Common myeloid progenitor, CD34-positive (primary cell): ENCODE measurements around the gene RPS6KL1.

Source experiments
- CTCF ChIA-PET: fragments of 350-600 bp; sonication (Branson Sonifier 250); formaldehyde crosslinking; loops from one replicate; lab custom pipeline; 2021; ENCODE audit warnings: antibody characterized with exemption; lab: Charles Lee
- POLR2A ChIA-PET: fragments of 350-600 bp; sonication (Branson Sonifier 250); formaldehyde crosslinking; loops from one replicate; lab custom pipeline; 2021; ENCODE audit warnings: antibody characterized with exemption; lab: Charles Lee
- DNase-seq, 3 donors: peaks; one replicate each; pipeline versions ENCODE4 v3.0.0 to v3.0.0-alpha.2; 2013
- H3K27ac ChIP-seq, 2 experiments: 1 replicate in 1 of 2; 2 replicates in 1 of 2; pipeline ENCODE4 v1.7.0; 2013; ENCODE audit warnings: inconsistent platforms in 2 of 2, low read length in 2 of 2, mild to moderate bottlenecking in 2 of 2, low read depth in 1 of 2, moderate library complexity in 1 of 2; ENCODE audit not compliant: severe bottlenecking in 2 of 2, insufficient read depth in 1 of 2, poor library complexity in 1 of 2
- H3K27me3 ChIP-seq, 5 experiments: replicated peaks in 2 of 5; 1 replicate in 3 of 5; 2 replicates in 2 of 5; pipeline versions ENCODE4 v1.6.1 to v1.7.0; 2013; ENCODE audit warnings: low read length in 4 of 5, mild to moderate bottlenecking in 2 of 5, moderate library complexity in 2 of 5, inconsistent platforms in 1 of 5; ENCODE audit not compliant: insufficient read depth in 5 of 5, control insufficient read depth in 4 of 5
- H3K36me3 ChIP-seq, 4 experiments: 1 replicate in 2 of 4; 2 replicates in 2 of 4; pipeline versions ENCODE4 v1.6.1 to v1.7.0; 2013; ENCODE audit warnings: low read length in 3 of 4, control low read depth in 1 of 4, mild to moderate bottlenecking in 1 of 4; ENCODE audit not compliant: control insufficient read depth in 4 of 4, insufficient read depth in 4 of 4
- H3K4me1 ChIP-seq, 4 experiments: 1 replicate in 3 of 4; 2 replicates in 1 of 4; pipeline versions ENCODE4 v1.6.1 to v1.7.1; 2013; ENCODE audit warnings: low read length in 3 of 4, mild to moderate bottlenecking in 3 of 4, control low read depth in 1 of 4, inconsistent platforms in 1 of 4, moderate library complexity in 1 of 4; ENCODE audit not compliant: control insufficient read depth in 4 of 4, insufficient read depth in 4 of 4; ENCODE audit errors: control extremely low read depth in 1 of 4
- H3K4me3 ChIP-seq, 7 experiments: 1 replicate in 4 of 7; 2 replicates in 3 of 7; pipeline versions ENCODE4 v1.5.1 to v1.7.0; 2013; ENCODE audit warnings: mild to moderate bottlenecking in 7 of 7, low read length in 6 of 7, moderate library complexity in 6 of 7, inconsistent platforms in 2 of 7, low read depth in 2 of 7, control low read depth in 1 of 7; ENCODE audit not compliant: insufficient read depth in 4 of 7, control insufficient read depth in 1 of 7; ENCODE audit errors: extremely low read depth in 1 of 7
- H3K9me3 ChIP-seq, 5 experiments: 1 replicate in 4 of 5; 2 replicates in 1 of 5; pipeline versions ENCODE4 v1.6.1 to v1.7.1; 2013; ENCODE audit warnings: low read length in 4 of 5, mild to moderate bottlenecking in 2 of 5, inconsistent platforms in 1 of 5, low read depth in 1 of 5, moderate library complexity in 1 of 5; ENCODE audit not compliant: control insufficient read depth in 4 of 5, insufficient read depth in 2 of 5; ENCODE audit errors: control extremely low read depth in 1 of 5
- WGBS: methylation state at CpG from one replicate; pipeline ENCODE4 v1.1.5; 2013; ENCODE audit not compliant: insufficient coverage; 5-methylcytosine and 5-hydroxymethylcytosine counted together

Gene RPS6KL1

DNA sequence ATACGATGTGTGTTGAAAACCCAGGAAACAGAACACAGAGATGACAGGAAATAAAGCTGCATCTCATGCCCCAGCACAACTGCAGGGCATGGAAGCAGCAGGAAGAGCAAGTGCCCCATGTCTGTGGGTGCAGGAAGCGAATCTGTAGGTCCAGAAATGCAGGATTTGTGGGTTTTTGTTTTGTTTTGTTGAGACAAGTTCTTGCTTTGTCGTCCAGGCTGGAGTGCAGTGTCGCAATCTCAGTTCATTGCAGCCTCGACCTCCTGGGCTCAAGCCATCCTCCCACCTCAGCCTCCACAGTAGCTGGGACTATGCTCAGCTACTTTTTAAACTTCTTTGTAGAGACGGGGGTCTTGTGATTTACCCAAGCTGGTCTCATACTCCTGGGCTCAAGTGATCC lies 6.2 kb upstream of the RPS6KL1 start:
- DNase-seq = no peak
- 68% methylated on average over 4 of the region's 6 CpGs for WGBS
- ChIA-PET POLR2A (no interaction called here), CTCF (interaction anchor here (1.0 to 6.6 kb wide), 5 partner anchors 12 to 36 kb away, joined by 3 to 27 read pairs (median 5); no protein-coding TSS in a partner anchor)
- H3K27ac ChIP-seq = no peak overlapping the region
- peaks cover 3 to 42% (median 32%) of the 10 kb centered on the region in 4 experiments for H3K4me1 ChIP-seq
- H3K9me3 ChIP-seq = no peaks in the 10 kb centered on the region
- H3K36me3 ChIP-seq = no peaks in the 10 kb centered on the region
- no peak overlapping the region for H3K4me3 ChIP-seq
- H3K27me3 ChIP-seq = no peaks in the 10 kb centered on the region

DNA sequence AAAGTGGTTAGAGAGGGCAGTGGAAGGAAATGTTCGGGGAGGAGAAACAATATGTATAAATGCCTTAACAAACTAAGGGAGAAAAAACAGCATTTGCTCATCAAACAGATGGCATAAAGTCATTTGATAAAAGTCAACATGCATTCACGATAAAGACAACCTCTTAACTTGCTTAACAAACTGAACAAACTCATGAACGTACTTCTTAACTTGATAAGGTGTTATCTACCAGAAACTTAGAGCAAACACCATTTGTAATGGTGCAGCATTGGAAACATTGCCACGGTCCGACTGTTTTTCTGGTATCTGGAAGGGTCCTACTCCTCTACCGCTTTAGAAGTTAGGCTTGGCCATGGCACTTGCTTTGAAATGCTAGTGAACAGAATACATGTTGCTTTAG lies 4.2 kb upstream of the RPS6KL1 start:
- Histone ChIP-seq H3K27me3 (no peaks in the 10 kb centered on the region), H3K4me1 (peaks cover 3 to 29% (median 21%) of the 10 kb centered on the region in 4 experiments), H3K36me3 (no peaks in the 10 kb centered on the region), H3K9me3 (no peaks in the 10 kb centered on the region), H3K27ac (no peak overlapping the region), H3K4me3 (no peak overlapping the region)
- 96% methylated on average over 5 of the region's 6 CpGs for WGBS
- ChIA-PET CTCF (interaction anchor here (1.0 to 6.6 kb wide), 2 partner anchors 14 to 18 kb away, joined by 4 to 27 read pairs; no protein-coding TSS in a partner anchor), POLR2A (no interaction called here)
- DNase-seq = peak in 1 of 3 donors; percentile 40

DNA sequence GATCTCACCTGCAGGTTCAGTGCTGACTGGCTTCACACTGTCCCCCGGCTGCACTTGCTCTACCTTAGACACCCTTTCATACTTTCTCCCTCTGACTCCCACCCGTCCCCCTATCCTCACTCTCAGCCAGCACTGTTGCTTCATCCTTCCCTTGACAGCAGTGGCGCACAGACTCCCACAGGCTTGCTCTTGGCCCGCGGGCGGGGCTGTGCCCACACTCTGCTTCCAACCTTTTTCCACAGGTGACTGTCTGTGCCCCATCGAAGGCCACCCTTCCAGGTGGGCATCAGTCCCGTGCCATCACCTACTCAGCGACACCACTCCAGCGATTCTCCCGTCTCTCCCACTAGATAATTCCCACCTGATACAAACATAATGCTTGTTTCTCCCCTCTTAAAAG lies 1.0 kb upstream of the RPS6KL1 start:
- Histone ChIP-seq H3K27ac (no peak overlapping the region), H3K9me3 (no peaks in the 10 kb centered on the region), H3K4me1 (peaks cover 0 to 7% (median 5%) of the 10 kb centered on the region in 4 experiments), H3K36me3 (no peaks in the 10 kb centered on the region), H3K4me3 (no peak overlapping the region), H3K27me3 (no peaks in the 10 kb centered on the region)
- ChIA-PET POLR2A (no interaction called here), CTCF (interaction anchor here (0.8 to 3.1 kb wide), 5 partner anchors 8 to 165 kb away, joined by 3 to 14 read pairs (median 11); no protein-coding TSS in a partner anchor)
- no peak for DNase-seq
- 94% methylated on average over 11 of the region's 11 CpGs for WGBS

DNA sequence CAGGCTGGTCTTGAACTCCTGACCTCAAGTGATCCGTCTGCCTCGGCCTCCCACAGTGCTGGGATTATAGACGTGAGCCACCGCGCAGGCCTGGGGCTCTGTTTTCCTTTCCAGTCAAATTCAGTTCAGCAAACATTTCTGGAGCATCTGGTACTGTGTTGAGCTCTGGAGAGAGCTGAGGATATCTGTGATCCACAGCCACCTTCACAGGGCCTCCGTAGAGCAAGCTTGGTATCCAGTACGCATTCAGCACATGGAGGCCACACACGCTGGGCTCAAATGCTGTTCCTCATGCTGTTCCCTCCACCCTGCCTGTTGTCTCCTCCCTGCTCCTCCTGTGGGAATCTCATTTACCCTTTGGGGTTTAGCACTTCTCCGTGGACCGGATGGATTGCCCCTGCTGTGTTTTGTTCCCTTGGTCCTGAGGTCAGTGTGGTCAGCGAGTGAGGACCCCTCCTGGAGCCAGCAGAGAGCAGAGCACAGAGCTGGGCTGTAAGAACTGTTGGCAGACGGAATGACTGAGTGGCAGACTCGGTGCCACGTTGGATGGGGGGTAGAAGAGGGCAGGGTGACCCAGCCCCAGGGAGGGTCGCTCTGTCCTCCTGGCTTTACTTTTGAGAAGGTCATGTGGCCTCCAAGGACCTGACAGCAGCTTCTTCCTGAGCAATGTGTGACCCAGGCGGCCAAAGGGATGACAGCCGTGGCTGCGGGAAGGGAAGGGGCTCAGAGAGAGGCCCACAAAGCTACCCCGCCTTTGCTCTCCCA lies 891 bp downstream of the RPS6KL1 start:
- no peaks in the 10 kb centered on the region for H3K36me3 ChIP-seq
- ChIA-PET CTCF (interaction anchor here (1.0 to 3.1 kb wide), 11 partner anchors 14 to 170 kb away, joined by 3 to 14 read pairs (median 10); no protein-coding TSS in a partner anchor), POLR2A (interaction anchor here (0.5 to 1.2 kb wide), 2 partner anchors 20 to 429 kb away, joined by 3 to 4 read pairs; partner anchors contain the start of gene ISCA2)
- 88% methylated on average over 16 of the region's 19 CpGs for WGBS
- H3K27me3 ChIP-seq = no peaks in the 10 kb centered on the region
- H3K4me3 ChIP-seq = peak overlapping the region in 3 of 7 experiments; percentile 66 to 72 (median 68)
- peaks cover 0 to 6% (median 3%) of the 10 kb centered on the region in 4 experiments for H3K4me1 ChIP-seq
- no peak overlapping the region for H3K27ac ChIP-seq
- no peaks in the 10 kb centered on the region for H3K9me3 ChIP-seq
- DNase-seq = no peak

DNA sequence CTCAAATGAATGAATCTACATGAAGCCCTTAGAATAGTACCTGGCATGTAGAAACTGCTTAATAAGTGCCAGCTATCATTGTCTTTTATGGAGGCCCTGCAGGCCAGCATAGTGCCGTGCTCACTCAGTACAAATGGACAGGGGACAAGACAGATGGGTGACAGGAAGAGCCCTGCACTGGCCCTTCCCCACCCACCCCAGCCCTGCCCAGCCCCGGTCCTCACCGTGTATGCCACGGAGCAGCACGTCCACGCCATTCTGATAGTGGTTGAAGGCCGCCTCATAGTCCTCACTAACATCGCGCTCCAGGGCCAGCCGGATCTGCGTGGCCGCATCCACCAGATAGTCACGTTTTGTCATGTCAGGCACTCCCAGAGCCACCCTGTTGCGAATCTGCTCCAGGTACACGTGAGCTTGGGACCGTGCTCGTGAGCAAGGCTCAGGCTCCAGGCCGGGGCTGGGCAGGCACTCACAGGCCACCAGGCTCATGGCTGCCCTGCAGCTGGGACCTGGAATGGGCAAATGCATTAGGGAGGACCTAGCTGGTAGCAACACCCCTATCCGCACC lies 1.9 kb downstream of the RPS6KL1 start:
- WGBS = 90% methylated on average over 18 of the region's 19 CpGs
- CTCF ChIA-PET = interaction anchor here (1.0 to 3.1 kb wide), 9 partner anchors 10 to 103 kb away, joined by 3 to 14 read pairs (median 3); no protein-coding TSS in a partner anchor
- POLR2A ChIA-PET = interaction anchor here (0.6 kb wide), 1 partner anchor 99 kb away, joined by 3 read pairs; no protein-coding TSS in a partner anchor

DNA sequence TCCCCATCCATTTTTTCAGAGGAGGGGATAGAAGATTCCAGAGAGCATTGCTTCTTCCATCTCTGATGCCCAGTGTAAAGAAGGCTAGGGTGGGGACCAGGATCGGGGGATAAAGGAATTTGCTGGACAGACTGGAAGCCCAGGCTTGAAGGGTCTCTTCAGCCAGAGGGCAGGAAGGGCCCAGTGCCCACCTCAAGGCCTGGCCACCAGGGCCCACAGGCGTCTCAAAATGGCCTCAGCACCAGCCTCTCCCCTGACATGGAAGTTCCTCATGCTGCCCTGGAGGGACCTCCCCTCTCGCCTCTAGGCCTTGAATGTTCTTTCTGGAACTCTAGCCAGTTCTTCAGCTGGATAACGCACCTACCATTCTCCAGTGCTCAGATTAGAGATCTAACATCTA lies 2.8 kb downstream of the RPS6KL1 start:
- H3K27ac ChIP-seq = no peak overlapping the region
- H3K9me3 ChIP-seq = no peaks in the 10 kb centered on the region
- H3K4me3 ChIP-seq = no peak overlapping the region
- 100% methylated on average over 4 of the region's 4 CpGs for WGBS
- peaks cover 0 to 6% (median 3%) of the 10 kb centered on the region in 4 experiments for H3K4me1 ChIP-seq
- no peaks in the 10 kb centered on the region for H3K27me3 ChIP-seq
- DNase-seq = no peak
- ChIA-PET CTCF (interaction anchor here (1.0 to 1.8 kb wide), 7 partner anchors 9 to 104 kb away, joined by 3 to 10 read pairs (median 3); no protein-coding TSS in a partner anchor), POLR2A (no interaction called here)
- no peaks in the 10 kb centered on the region for H3K36me3 ChIP-seq

More for the DNA sequence above, 1.9 kb downstream of the RPS6KL1 start:
- Histone ChIP-seq H3K9me3 (no peaks in the 10 kb centered on the region), H3K4me3 (no peak overlapping the region), H3K27ac (no peak overlapping the region), H3K36me3 (no peaks in the 10 kb centered on the region), H3K4me1 (peaks cover 0 to 6% (median 3%) of the 10 kb centered on the region in 4 experiments), H3K27me3 (no peaks in the 10 kb centered on the region)
- DNase-seq = no peak
